ENCODE measurements around the gene LONRF3. TPM values are rescaled to one million over a fixed set of nuclear protein-coding genes. Genes with fewer than 3 reads are reported as not detected.

The LONRF3 gene
- total RNA-seq, 3 donors from 2014 or later = 13.6 to 16.0 (median 15.1) TPM

DNA sequence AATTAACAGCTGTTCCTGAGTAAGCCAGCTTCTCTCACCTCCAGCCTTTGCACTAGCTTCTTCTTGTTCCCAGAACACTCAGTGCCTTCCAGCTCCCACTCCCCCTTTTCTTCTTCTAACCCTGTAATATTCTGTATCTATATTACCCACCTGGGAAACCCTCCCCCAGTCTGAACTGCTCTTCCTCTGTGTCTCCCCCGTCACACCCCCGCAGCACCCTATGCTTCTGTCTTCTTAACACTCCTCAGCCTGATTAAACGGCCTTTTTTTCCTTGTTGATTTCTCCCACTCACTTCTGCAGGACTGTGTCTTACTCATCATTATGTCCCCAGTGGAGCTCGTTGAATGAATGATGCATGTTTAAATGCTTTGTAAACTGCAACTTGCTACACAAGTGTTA is 9.0 kb upstream of the LONRF3 start:
- H3K27me3 ChIP-seq = peaks cover 0 to 28% of the 10 kb centered on the region in 2 donors
- no peak overlapping the region for H3K27ac ChIP-seq
- intact Hi-C loops (cut with DNase I; ENCODE audit: low total_unique reads) = no loop called here
- no peaks in the 10 kb centered on the region for H3K36me3 ChIP-seq
- H3K4me1 ChIP-seq = no peaks in the 10 kb centered on the region
- H3K9me3 ChIP-seq = no peaks in the 10 kb centered on the region
- TF ChIP-seq, protein P1, sequence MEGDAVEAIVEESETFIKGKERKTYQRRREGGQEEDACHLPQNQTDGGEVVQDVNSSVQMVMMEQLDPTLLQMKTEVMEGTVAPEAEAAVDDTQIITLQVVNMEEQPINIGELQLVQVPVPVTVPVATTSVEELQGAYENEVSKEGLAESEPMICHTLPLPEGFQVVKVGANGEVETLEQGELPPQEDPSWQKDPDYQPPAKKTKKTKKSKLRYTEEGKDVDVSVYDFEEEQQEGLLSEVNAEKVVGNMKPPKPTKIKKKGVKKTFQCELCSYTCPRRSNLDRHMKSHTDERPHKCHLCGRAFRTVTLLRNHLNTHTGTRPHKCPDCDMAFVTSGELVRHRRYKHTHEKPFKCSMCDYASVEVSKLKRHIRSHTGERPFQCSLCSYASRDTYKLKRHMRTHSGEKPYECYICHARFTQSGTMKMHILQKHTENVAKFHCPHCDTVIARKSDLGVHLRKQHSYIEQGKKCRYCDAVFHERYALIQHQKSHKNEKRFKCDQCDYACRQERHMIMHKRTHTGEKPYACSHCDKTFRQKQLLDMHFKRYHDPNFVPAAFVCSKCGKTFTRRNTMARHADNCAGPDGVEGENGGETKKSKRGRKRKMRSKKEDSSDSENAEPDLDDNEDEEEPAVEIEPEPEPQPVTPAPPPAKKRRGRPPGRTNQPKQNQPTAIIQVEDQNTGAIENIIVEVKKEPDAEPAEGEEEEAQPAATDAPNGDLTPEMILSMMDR (IDR thresholded peaks at IDR 0.05) = no peak
- no peak for TF ChIP-seq POLR2AphosphoS5 (IDR thresholded peaks at IDR 0.05)
- TF ChIP-seq POLR2A (IDR thresholded peaks at IDR 0.05) = no peak
- no peak for DNase-seq (ENCODE audit: low spot score in 2 of 2)
- H3K4me3 ChIP-seq = no peak overlapping the region

GRCh38 chrX:118968031-118968430 is 6.4 kb upstream of the LONRF3 start:
- Histone ChIP-seq H3K27ac (no peak overlapping the region), H3K4me3 (no peak overlapping the region), H3K36me3 (no peaks in the 10 kb centered on the region), H3K27me3 (peaks cover 0 to 52% of the 10 kb centered on the region in 2 donors), H3K9me3 (no peaks in the 10 kb centered on the region), H3K4me1 (no peaks in the 10 kb centered on the region)
- intact Hi-C loops (cut with DNase I; ENCODE audit: low total_unique reads) = no loop called here
- no peak for DNase-seq (ENCODE audit: low spot score in 2 of 2)
- no peak for TF ChIP-seq POLR2AphosphoS5 (IDR thresholded peaks at IDR 0.05)
- TF ChIP-seq POLR2A (IDR thresholded peaks at IDR 0.05) = no peak
- TF ChIP-seq, protein P1 (IDR thresholded peaks at IDR 0.05) = no peak

DNA sequence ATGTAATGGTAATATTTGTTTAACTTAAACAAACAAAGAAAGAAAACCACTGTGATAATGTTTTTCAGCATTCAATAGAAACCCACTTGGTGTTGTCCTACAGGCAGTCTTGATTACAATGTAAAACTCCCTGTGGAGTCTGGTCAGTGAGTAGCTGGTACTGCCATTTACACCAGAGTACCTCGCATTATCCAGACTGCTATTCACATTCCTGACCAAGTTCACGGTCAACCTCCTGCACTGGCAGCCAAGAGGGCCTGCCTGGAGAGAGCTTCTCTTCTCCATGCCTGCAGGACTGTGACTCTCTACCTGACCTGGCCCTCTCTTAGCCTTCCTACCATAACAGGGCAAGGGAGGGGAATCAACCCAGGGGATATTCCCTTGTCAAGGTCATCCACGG is 2.9 kb upstream of the LONRF3 start:
- intact Hi-C loops (cut with DNase I; ENCODE audit: low total_unique reads) = no loop called here
- Histone ChIP-seq H3K36me3 (no peaks in the 10 kb centered on the region), H3K27me3 (peaks cover 0 to 55% of the 10 kb centered on the region in 2 donors)

GRCh38 chrX:118973389-118974087 is 880 bp upstream of the LONRF3 start:
- Histone ChIP-seq H3K27me3 (peaks cover 0 to 60% of the 10 kb centered on the region in 2 donors), H3K4me3 (peak overlapping the region; percentile 58 to 72 (median 67)), H3K4me1 (no peaks in the 10 kb centered on the region), H3K36me3 (no peaks in the 10 kb centered on the region), H3K27ac (no peak overlapping the region), H3K9me3 (no peaks in the 10 kb centered on the region)
- TF ChIP-seq POLR2A (IDR thresholded peaks at IDR 0.05) = no peak
- TF ChIP-seq POLR2AphosphoS5 (IDR thresholded peaks at IDR 0.05) = no peak
- TF ChIP-seq, protein P1 (IDR thresholded peaks at IDR 0.05) = no peak
- no peak for DNase-seq (ENCODE audit: low spot score in 2 of 2)
- intact Hi-C loops (cut with DNase I; ENCODE audit: low total_unique reads) = no loop called here

More for the DNA sequence above, 2.9 kb upstream of the LONRF3 start:
- Histone ChIP-seq H3K4me3 (no peak overlapping the region), H3K4me1 (no peaks in the 10 kb centered on the region), H3K27ac (no peak overlapping the region), H3K9me3 (no peaks in the 10 kb centered on the region)
- TF ChIP-seq, protein P1 (IDR thresholded peaks at IDR 0.05) = no peak
- TF ChIP-seq POLR2A (IDR thresholded peaks at IDR 0.05) (no peak), POLR2AphosphoS5 (IDR thresholded peaks at IDR 0.05) (no peak)
- no peak for DNase-seq (ENCODE audit: low spot score in 2 of 2)

GRCh38 chrX:118974908-118975671 is 672 bp downstream of the LONRF3 start:
- no peak for TF ChIP-seq POLR2A (IDR thresholded peaks at IDR 0.05)
- TF ChIP-seq, protein P1 (IDR thresholded peaks at IDR 0.05) = no peak
- no peak for TF ChIP-seq POLR2AphosphoS5 (IDR thresholded peaks at IDR 0.05)
- intact Hi-C loops (cut with DNase I; ENCODE audit: low total_unique reads) = no loop called here
- DNase-seq (ENCODE audit: low spot score in 2 of 2) = no peak
- Histone ChIP-seq H3K9me3 (no peaks in the 10 kb centered on the region), H3K27ac (peak overlapping the region; percentile 60 to 87), H3K36me3 (no peaks in the 10 kb centered on the region), H3K27me3 (peaks cover 0 to 51% of the 10 kb centered on the region in 2 donors), H3K4me3 (peak overlapping the region; percentile 58 to 72 (median 67)), H3K4me1 (no peaks in the 10 kb centered on the region)
